Caco-2 (cell line): ENCODE results near the gene TPM4. TPM values are rescaled to one million over a fixed set of nuclear protein-coding genes. Genes with fewer than 3 reads are reported as not detected.

Experiments
- BruUV-seq: library from RNA; stranded (reverse); fragments of 400-500 nt; replicated peaks from 2 replicates; lab custom pipeline; 2021; lab: Mats Ljungman, UMichigan
- CTCF ChIA-PET: fragments of 300-600 bp; sonication (Branson Sonifier 250); formaldehyde crosslinking; loops from one replicate; lab custom pipeline; 2022; ENCODE audit warnings: antibody characterized with exemption; lab: Charles Lee
- POLR2A ChIA-PET: fragments of 300-600 bp; sonication (Branson Sonifier 250); formaldehyde crosslinking; loops from one replicate; lab custom pipeline; 2022; ENCODE audit warnings: antibody characterized with exemption; lab: Charles Lee
- DNase-seq, 2 experiments: peaks; one replicate each; pipeline versions ENCODE4 v3.0.0 to v3.0.0-alpha.2; 2020 to 2022
- H3K27me3 ChIP-seq: replicated peaks from 2 replicates; pipeline ENCODE4 v1.6.0; 2011; ENCODE audit warnings: low read length; ENCODE audit not compliant: control insufficient read depth, insufficient read depth
- H3K36me3 ChIP-seq: 2 replicates; pipeline ENCODE4 v1.5.1; 2011; ENCODE audit warnings: low read length; ENCODE audit not compliant: control insufficient read depth, insufficient read depth
- H3K4me1 ChIP-seq: fragments of 250-450 bp; sonication (Bioruptor Pico); 2 replicates; pipeline ENCODE4 v1.5.1; 2020; ENCODE audit warnings: mild to moderate bottlenecking
- H3K4me3 ChIP-seq: 2 replicates; pipeline ENCODE4 v1.5.1; 2011; ENCODE audit warnings: low read depth, mild to moderate bottlenecking, control low read depth, low read length
- H3K9me3 ChIP-seq: fragments of 250-450 bp; sonication (Bioruptor Pico); 2 replicates; pipeline ENCODE4 v1.5.1; 2020; ENCODE audit warnings: mild to moderate bottlenecking, moderate library complexity
- H3K27ac Mint-ChIP-seq: one replicate; pipeline ENCODE4 v1.8.0; 2022; ENCODE audit warnings: mixed read lengths; ENCODE audit not compliant: unreplicated experiment
- H3K27me3 Mint-ChIP-seq: one replicate; pipeline ENCODE4 v1.8.0; 2022; ENCODE audit warnings: mixed read lengths; ENCODE audit not compliant: insufficient read depth, unreplicated experiment
- H3K36me3 Mint-ChIP-seq: one replicate; pipeline ENCODE4 v1.8.0; 2022; ENCODE audit warnings: mild to moderate bottlenecking, mixed read lengths; ENCODE audit not compliant: insufficient read depth, unreplicated experiment
- H3K4me1 Mint-ChIP-seq: one replicate; pipeline ENCODE4 v1.8.0; 2022; ENCODE audit warnings: low read depth, mixed read lengths; ENCODE audit not compliant: unreplicated experiment
- H3K4me3 Mint-ChIP-seq: one replicate; pipeline ENCODE4 v1.8.0; 2022; ENCODE audit warnings: mild to moderate bottlenecking, moderate library complexity, mixed read lengths; ENCODE audit not compliant: unreplicated experiment
- H3K9me3 Mint-ChIP-seq: one replicate; pipeline ENCODE4 v1.8.0; 2022; ENCODE audit warnings: mixed read lengths; ENCODE audit not compliant: unreplicated experiment
- intact Hi-C: fragments of 100-400 bp; cut with micrococcal nuclease; formaldehyde crosslinking; loops from one replicate; pipeline ENCODE4 v1.10.0; 2022; ENCODE audit not compliant: unreplicated experiment
- total RNA-seq: library from RNA; stranded (reverse); gene quantifications from 2 replicates; pipeline ENCODE4 v1.2.3, GENCODE V29; 2022
- TF ChIP-seq, protein P1 (sequence below), 2 experiments: fragments of 200-600 bp in 1 of 2; IDR thresholded peaks; 1 replicate in 1 of 2; 2 replicates in 1 of 2; pipeline versions ENCODE4 v1.5.1 to v1.8.0; 2011 to 2022; ENCODE audit warnings: antibody characterized with exemption in 1 of 2, control low read depth in 1 of 2, inconsistent platforms in 1 of 2, low read depth in 1 of 2, low read length in 1 of 2, mild to moderate bottlenecking in 1 of 2, moderate library complexity in 1 of 2; ENCODE audit not compliant: insufficient read depth in 1 of 2, severe bottlenecking in 1 of 2, unreplicated experiment in 1 of 2

The TPM4 gene
- total RNA-seq, 1 experiment from 2014 or later, result 368 TPM

GRCh38 chr19:16142032-16142580 is 65.8 kb downstream of the TPM4 start:
- Histone ChIP-seq H3K27me3 (no peaks in the 10 kb centered on the region), H3K4me1 (peaks cover 5% of the 10 kb centered on the region; the same call in 1 of the 2 replicates), H3K4me3 (no peak overlapping the region), H3K9me3 (no peaks in the 10 kb centered on the region), H3K36me3 (no peaks in the 10 kb centered on the region)
- no TSS peak for BruUV-seq
- POLR2A ChIA-PET, result no interaction called here
- Mint-ChIP-seq H3K4me3 (no peak overlapping the region), H3K9me3 (no peaks in the 10 kb centered on the region), H3K27me3 (no peaks in the 10 kb centered on the region), H3K4me1 (peaks cover 14% of the 10 kb centered on the region), H3K27ac (no peak overlapping the region), H3K36me3 (peaks cover 5% of the 10 kb centered on the region)
- CTCF ChIA-PET, result no interaction called here
- intact Hi-C loops, result no loop called here
- no peak for DNase-seq
- TF ChIP-seq, protein P1, sequence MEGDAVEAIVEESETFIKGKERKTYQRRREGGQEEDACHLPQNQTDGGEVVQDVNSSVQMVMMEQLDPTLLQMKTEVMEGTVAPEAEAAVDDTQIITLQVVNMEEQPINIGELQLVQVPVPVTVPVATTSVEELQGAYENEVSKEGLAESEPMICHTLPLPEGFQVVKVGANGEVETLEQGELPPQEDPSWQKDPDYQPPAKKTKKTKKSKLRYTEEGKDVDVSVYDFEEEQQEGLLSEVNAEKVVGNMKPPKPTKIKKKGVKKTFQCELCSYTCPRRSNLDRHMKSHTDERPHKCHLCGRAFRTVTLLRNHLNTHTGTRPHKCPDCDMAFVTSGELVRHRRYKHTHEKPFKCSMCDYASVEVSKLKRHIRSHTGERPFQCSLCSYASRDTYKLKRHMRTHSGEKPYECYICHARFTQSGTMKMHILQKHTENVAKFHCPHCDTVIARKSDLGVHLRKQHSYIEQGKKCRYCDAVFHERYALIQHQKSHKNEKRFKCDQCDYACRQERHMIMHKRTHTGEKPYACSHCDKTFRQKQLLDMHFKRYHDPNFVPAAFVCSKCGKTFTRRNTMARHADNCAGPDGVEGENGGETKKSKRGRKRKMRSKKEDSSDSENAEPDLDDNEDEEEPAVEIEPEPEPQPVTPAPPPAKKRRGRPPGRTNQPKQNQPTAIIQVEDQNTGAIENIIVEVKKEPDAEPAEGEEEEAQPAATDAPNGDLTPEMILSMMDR (IDR thresholded peaks at IDR 0.05; ENCODE audit: insufficient read depth in 1 of 2, low read depth in 1 of 2, low read length in 1 of 2, severe bottlenecking in 1 of 2, unreplicated experiment in 1 of 2), result no peak

DNA sequence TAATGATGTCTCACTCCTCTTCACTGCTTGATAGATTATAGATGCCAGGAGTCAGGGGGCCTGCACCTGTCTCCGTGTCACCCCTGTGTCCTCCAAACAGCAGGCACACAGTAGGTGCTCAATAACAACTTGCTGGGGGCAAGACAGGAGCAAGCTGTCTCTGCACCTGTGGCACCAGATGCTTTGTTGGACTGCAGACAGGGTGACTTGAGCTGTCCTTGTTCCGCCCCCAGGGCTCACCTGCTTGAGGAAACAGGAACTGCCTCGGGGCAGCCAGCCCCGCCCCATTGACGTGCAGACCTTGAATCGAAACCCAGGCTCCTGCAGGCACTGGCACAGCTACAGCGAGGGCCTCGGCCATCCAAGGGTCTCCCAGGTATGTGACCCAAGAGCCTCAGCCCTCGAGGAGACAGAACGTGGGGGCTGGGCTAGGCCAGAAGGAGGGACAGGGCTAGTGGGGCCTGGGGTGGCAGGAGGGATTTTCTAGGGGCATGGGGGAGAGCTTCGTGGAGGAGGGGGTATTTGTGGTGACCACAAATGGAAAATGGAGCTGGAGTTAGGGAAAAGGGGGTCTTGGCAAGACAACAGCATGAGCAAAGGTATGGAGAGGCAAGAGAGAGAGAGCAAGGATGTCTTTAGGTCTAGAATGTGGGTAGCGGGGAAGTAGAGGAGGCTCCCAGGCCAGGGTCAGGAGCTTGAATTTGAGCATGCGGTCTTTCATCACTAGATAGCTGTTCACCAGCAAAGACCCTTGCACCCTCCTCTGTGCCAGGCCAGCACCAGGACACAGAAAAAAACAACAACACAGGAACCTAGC is 67.3 kb downstream of the TPM4 start, which contains the start of gene HSH2D:
TSS of gene HSH2D (plus strand) at position 287 of the 817 bp plus-strand sequence. CDS start 5,066 bp downstream, outside the sequence.
- peak within 1 kb of the TSS; percentile 28 for H3K27ac Mint-ChIP-seq
- TF ChIP-seq, protein P1 (IDR thresholded peaks at IDR 0.05; ENCODE audit: insufficient read depth in 1 of 2, low read depth in 1 of 2, low read length in 1 of 2, severe bottlenecking in 1 of 2, unreplicated experiment in 1 of 2), result no peak

DNA sequence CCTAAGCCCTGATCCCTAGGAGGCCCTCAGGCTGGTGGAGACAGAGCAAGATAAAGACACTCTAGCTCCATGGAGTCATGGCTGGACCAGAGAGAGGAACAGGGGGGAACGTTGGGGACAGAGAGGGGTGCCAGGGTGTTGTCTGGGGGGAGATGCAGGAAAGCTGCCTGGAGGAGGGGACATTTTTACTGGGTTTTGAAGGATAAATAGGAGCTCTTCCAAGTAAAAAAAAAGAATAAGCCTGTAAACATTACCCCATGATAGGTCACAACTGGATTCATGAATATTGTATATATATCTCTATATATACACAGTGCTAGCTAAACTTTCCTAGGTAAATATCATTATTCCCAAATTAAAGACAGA is 67.9 kb downstream of the TPM4 start:
- Histone ChIP-seq H3K36me3 (no peaks in the 10 kb centered on the region), H3K9me3 (no peaks in the 10 kb centered on the region), H3K27me3 (no peaks in the 10 kb centered on the region), H3K4me1 (peaks cover 5% of the 10 kb centered on the region; the same call in 1 of the 2 replicates), H3K4me3 (no peak overlapping the region)
- Mint-ChIP-seq H3K27me3 (no peaks in the 10 kb centered on the region), H3K9me3 (no peaks in the 10 kb centered on the region), H3K27ac (no peak overlapping the region), H3K4me3 (no peak overlapping the region), H3K36me3 (peaks cover 5% of the 10 kb centered on the region), H3K4me1 (peaks cover 14% of the 10 kb centered on the region)
- POLR2A ChIA-PET, result interaction anchor here (0.7 to 0.9 kb wide), 2 partner anchors 41 to 70 kb away, joined by 6 to 14 read pairs; partner anchors contain the start of gene FAM32A
- no TSS peak for BruUV-seq
- TF ChIP-seq, protein P1 (IDR thresholded peaks at IDR 0.05; ENCODE audit: insufficient read depth in 1 of 2, low read depth in 1 of 2, low read length in 1 of 2, severe bottlenecking in 1 of 2, unreplicated experiment in 1 of 2), result no peak
- intact Hi-C loops, result no loop called here
- no peak for DNase-seq
- CTCF ChIA-PET, result no interaction called here

More for the DNA sequence above, 67.3 kb downstream of the TPM4 start, which contains the start of gene HSH2D:
- ChIA-PET CTCF (no interaction called here), POLR2A (interaction anchor here (0.9 kb wide), 1 partner anchor 42 kb away, joined by 14 read pairs; the partner anchor contains the start of gene FAM32A)
- intact Hi-C loops, result no loop called here
- H3K9me3 Mint-ChIP-seq, result no peaks in the 10 kb centered on the region
- Histone ChIP-seq H3K4me1 (peaks cover 5% of the 10 kb centered on the region; the same call in 1 of the 2 replicates), H3K36me3 (no peaks in the 10 kb centered on the region), H3K9me3 (no peaks in the 10 kb centered on the region), H3K27me3 (no peaks in the 10 kb centered on the region), H3K4me3 (no peak within 1 kb of the TSS)
- BruUV-seq, result no TSS peak
- H3K27me3 Mint-ChIP-seq, result no peaks in the 10 kb centered on the region
- no peak within 1 kb of the TSS for H3K4me3 Mint-ChIP-seq
- peaks cover 14% of the 10 kb centered on the region for H3K4me1 Mint-ChIP-seq
- H3K36me3 Mint-ChIP-seq, result peaks cover 5% of the 10 kb centered on the region
- DNase-seq, result peak; percentile 41 to 73
